ENCODE measurements around the gene PTPRN2. TPM values are rescaled to one million over a fixed set of nuclear protein-coding genes. Genes with fewer than 3 reads are reported as not detected.

PTPRN2 gene
- total and polyA plus RNA-seq, 2 of the 8 experiments (the other 6 are each of a cell fraction or from before 2014, with no cell fraction given): 2.6 to 4.5 TPM

- no peak for TF ChIP-seq POU5F1 (IDR thresholded peaks at IDR 0.05; ENCODE audit: low read depth, low read length)
- TF ChIP-seq KDM1A (IDR thresholded peaks at IDR 0.05; ENCODE audit: borderline replicate concordance, low read length): no peak
- no peak for TF ChIP-seq NRF1 (IDR thresholded peaks at IDR 0.05; ENCODE audit: low read depth, low read length)
- no peak for TF ChIP-seq SP4 (IDR thresholded peaks at IDR 0.05; ENCODE audit: low read length)
- TF ChIP-seq SIRT6 (IDR thresholded peaks at IDR 0.05; ENCODE audit: low read length): no peak
- no peak for TF ChIP-seq KDM4A (IDR thresholded peaks at IDR 0.05; ENCODE audit: low read depth, low read length, severe bottlenecking)
- no peak for TF ChIP-seq CEBPB (IDR thresholded peaks at IDR 0.05; ENCODE audit: low read depth, low read length)
- no peak for TF ChIP-seq RFX5 (IDR thresholded peaks at IDR 0.05; ENCODE audit: borderline replicate concordance, low read depth, low read length)
Observed at GRCh38 chr7:158098125-158099030, 489.2 kb downstream of the PTPRN2 start (continued).

Data from H1 (cell line).